ENCODE data around the gene EXOC4.

- TF ChIP-seq CTCF (IDR thresholded peaks at IDR 0.05) = no peak
- TF ChIP-seq POLR2AphosphoS5 (IDR thresholded peaks at IDR 0.05; ENCODE audit: low read depth, low read length) = no peak
Measured at GRCh38 chr7:133234961-133235875, 17.7 kb upstream of the EXOC4 start.

All from Panc1 (cell line).